GM23248 (cell line): ENCODE data around the gene RPRD1B. TPM values are rescaled to one million over a fixed set of nuclear protein-coding genes. Genes with fewer than 3 reads are reported as not detected.
A peak's percentile ranks its signal among the peaks of the same experiment; 100 is the strongest.

Source experiments
- DNase-seq: peaks from one replicate; pipeline ENCODE4 v3.0.0-alpha.2; 2015
- H2AFZ ChIP-seq: fragments of 200-600 bp; sonication (generic); 2 replicates; pipeline ENCODE4 v1.6.1; 2016; ENCODE audit warnings: antibody characterized with exemption
- H3F3A ChIP-seq: fragments of 200-600 bp; sonication (generic); 2 replicates; pipeline ENCODE4 v1.6.1; 2016; ENCODE audit warnings: mild to moderate bottlenecking, antibody characterized with exemption, mixed run types; ENCODE audit not compliant: insufficient read depth
- H3K27ac ChIP-seq: fragments of 200-600 bp; sonication (generic); 2 replicates; pipeline ENCODE4 v1.5.1; 2016; ENCODE audit warnings: mild to moderate bottlenecking
- H3K27me3 ChIP-seq: fragments of 200-600 bp; sonication (generic); replicated peaks from 2 replicates; pipeline ENCODE4 v1.6.1; 2016; ENCODE audit warnings: mild to moderate bottlenecking; ENCODE audit not compliant: insufficient read depth
- H3K36me3 ChIP-seq: fragments of 200-600 bp; sonication (generic); 2 replicates; pipeline ENCODE4 v1.6.1; 2016; ENCODE audit warnings: low read depth, mild to moderate bottlenecking
- H3K4me1 ChIP-seq: fragments of 200-600 bp; sonication (generic); 2 replicates; pipeline ENCODE4 v1.6.1; 2016; ENCODE audit warnings: mild to moderate bottlenecking; ENCODE audit not compliant: insufficient read depth
- H3K4me2 ChIP-seq: fragments of 200-600 bp; sonication (generic); one replicate; pipeline ENCODE4 v1.6.1; 2016; ENCODE audit warnings: mild to moderate bottlenecking; ENCODE audit not compliant: unreplicated experiment
- H3K4me3 ChIP-seq: fragments of 200-600 bp; sonication (generic); 2 replicates; pipeline ENCODE4 v1.5.1; 2016; ENCODE audit warnings: mild to moderate bottlenecking
- H3K79me2 ChIP-seq: fragments of 200-600 bp; sonication (generic); 2 replicates; pipeline ENCODE4 v1.6.1; 2016; ENCODE audit warnings: mild to moderate bottlenecking; ENCODE audit not compliant: insufficient read depth
- H3K9ac ChIP-seq: fragments of 200-600 bp; sonication (generic); 2 replicates; pipeline ENCODE4 v1.6.1; 2016; ENCODE audit warnings: mild to moderate bottlenecking
- H3K9me2 ChIP-seq: fragments of 200-600 bp; sonication (generic); 2 replicates; pipeline ENCODE4 v1.6.1; 2016; ENCODE audit warnings: mixed run types, mild to moderate bottlenecking, moderate library complexity; ENCODE audit not compliant: insufficient read depth
- H3K9me3 ChIP-seq: fragments of 200-600 bp; sonication (generic); one replicate; pipeline ENCODE4 v1.6.1; 2017; ENCODE audit warnings: low read depth
- H4K20me1 ChIP-seq: fragments of 200-600 bp; sonication (generic); 2 replicates; pipeline ENCODE4 v1.6.0; 2016; ENCODE audit not compliant: insufficient read depth
- EZH2 ChIP-seq: fragments of 200-600 bp; sonication (generic); IDR thresholded peaks from 2 replicates; pipeline ENCODE4 v1.6.1; 2018; ENCODE audit warnings: antibody characterized with exemption, mild to moderate bottlenecking; ENCODE audit not compliant: insufficient read depth, poor library complexity, severe bottlenecking
- EZH2phosphoT487 ChIP-seq: fragments of 200-600 bp; sonication (generic); IDR thresholded peaks from 2 replicates; pipeline ENCODE4 v1.6.1; 2018; ENCODE audit warnings: antibody characterized with exemption, moderate library complexity, mild to moderate bottlenecking, low read depth; ENCODE audit not compliant: insufficient read depth
- WGBS, 2 experiments: methylation state at CpG; one replicate each; pipeline ENCODE4 v1.1.6; 2015 to 2017; ENCODE audit warnings: low lambda C conversion rate in 2 of 2, low coverage in 1 of 2; ENCODE audit errors: missing lambda C conversion rate in 2 of 2; 5-methylcytosine and 5-hydroxymethylcytosine counted together
- in situ Hi-C: fragments of 300-500 bp; cut with MboI; formaldehyde crosslinking; loops from 2 replicates; pipeline ENCODE4 v1.15.0; 2020
- polyA plus RNA-seq: library from polyadenylated mRNA; unstranded; fragments of >200 nt; fragmentation: Nextera tagmentation; extraction: Ambion mirVana; gene quantifications from 2 replicates; pipeline ENCODE4 v1.2.1, GENCODE V29; 2016
- total RNA-seq: library from RNA; depleted of rRNA; stranded (reverse); fragments of >200 nt; shearing (Covaris generic); gene quantifications from 2 replicates; pipeline ENCODE4 v1.2.3, GENCODE V29; 2014

The RPRD1B gene
- total and polyA plus RNA-seq, 2 experiments from 2014 or later: 13.5 to 15.6 TPM

GRCh38 chr20:37994512-37994911, 39.0 kb upstream of the RPRD1B start:
- peaks cover 16% of the 10 kb centered on the region; the same call in 1 of the 2 replicates for H3F3A ChIP-seq
- no peak overlapping the region for H3K27ac ChIP-seq
- no peaks in the 10 kb centered on the region for H3K9me3 ChIP-seq
- H3K4me2 ChIP-seq: no peak overlapping the region
- peaks cover 11% of the 10 kb centered on the region; the same call in 1 of the 2 replicates for H3K36me3 ChIP-seq
- H2AFZ ChIP-seq: no peak overlapping the region
- in situ Hi-C loops: loop anchor here (25.0 kb wide), 1 partner anchor 732 kb away; the partner anchor contains the start of gene GHRH
- DNase-seq: peak; percentile 18
- WGBS, 2 experiments: 88 to 89% methylated on average over 4 of the region's 4 CpGs
- peaks cover 31% of the 10 kb centered on the region for H3K4me1 ChIP-seq
- no peaks in the 10 kb centered on the region for H3K79me2 ChIP-seq
- no peak overlapping the region for H3K9ac ChIP-seq
- no peaks in the 10 kb centered on the region for H3K27me3 ChIP-seq
- H3K9me2 ChIP-seq: no peaks in the 10 kb centered on the region
- TF ChIP-seq EZH2phosphoT487 (no peak), EZH2 (no peak)
- no peak overlapping the region for H3K4me3 ChIP-seq
- no peaks in the 10 kb centered on the region for H4K20me1 ChIP-seq

GRCh38 chr20:37995856-37996605, 37.5 kb upstream of the RPRD1B start:
- TF ChIP-seq EZH2 (no peak), EZH2phosphoT487 (no peak)
- WGBS, 2 experiments: 93 to 96% methylated on average over 9 of the region's 9 CpGs
- H3F3A ChIP-seq: peaks cover 24% of the 10 kb centered on the region
- H3K36me3 ChIP-seq: peaks cover 11% of the 10 kb centered on the region; the same call in 1 of the 2 replicates
- H3K4me3 ChIP-seq: no peak overlapping the region
- no peaks in the 10 kb centered on the region for H3K9me2 ChIP-seq
- no peaks in the 10 kb centered on the region for H3K27me3 ChIP-seq
- no peak overlapping the region for H3K4me2 ChIP-seq
- no peak overlapping the region for H2AFZ ChIP-seq
- H3K27ac ChIP-seq: no peak overlapping the region
- H3K9ac ChIP-seq: no peak overlapping the region
- no peaks in the 10 kb centered on the region for H4K20me1 ChIP-seq
- peaks cover 23% of the 10 kb centered on the region for H3K4me1 ChIP-seq
- DNase-seq: no peak
- H3K9me3 ChIP-seq: no peaks in the 10 kb centered on the region
- H3K79me2 ChIP-seq: no peaks in the 10 kb centered on the region
- in situ Hi-C loops: loop anchor here (5.0 to 25.0 kb wide), 2 partner anchors 429 to 734 kb away; partner anchors contain the start of gene GHRH

- Histone ChIP-seq H2AFZ (no peak overlapping the region), H3K9me3 (no peaks in the 10 kb centered on the region), H3F3A (peaks cover 29% of the 10 kb centered on the region), H3K9me2 (no peaks in the 10 kb centered on the region), H3K4me2 (no peak overlapping the region), H3K4me3 (no peak overlapping the region), H4K20me1 (no peaks in the 10 kb centered on the region), H3K27me3 (no peaks in the 10 kb centered on the region), H3K9ac (no peak overlapping the region), H3K27ac (no peak overlapping the region), H3K4me1 (peaks cover 27% of the 10 kb centered on the region), H3K79me2 (no peaks in the 10 kb centered on the region), H3K36me3 (peaks cover 11% of the 10 kb centered on the region; the same call in 1 of the 2 replicates)
- in situ Hi-C loops: loop anchor here (5.0 to 25.0 kb wide), 2 partner anchors 430 to 735 kb away; partner anchors contain the start of gene GHRH
- no peak for DNase-seq
- no peak for TF ChIP-seq EZH2phosphoT487
- TF ChIP-seq EZH2: no peak
- 75 to 79% methylated on average over 3 of the region's 3 CpGs for WGBS, 2 experiments
Observed at GRCh38 chr20:37997516-37997915, 36.0 kb upstream of the RPRD1B start.

GRCh38 chr20:37999526-38000263, 33.9 kb upstream of the RPRD1B start:
- Histone ChIP-seq H3K4me3 (no peak overlapping the region), H3K27ac (no peak overlapping the region), H3K4me1 (peaks cover 16% of the 10 kb centered on the region), H3K9me3 (no peaks in the 10 kb centered on the region), H3K9ac (no peak overlapping the region), H3K36me3 (peaks cover 11% of the 10 kb centered on the region; the same call in 1 of the 2 replicates), H3K27me3 (no peaks in the 10 kb centered on the region), H3K4me2 (no peak overlapping the region), H2AFZ (no peak overlapping the region), H3F3A (peaks cover 34% of the 10 kb centered on the region), H3K9me2 (no peaks in the 10 kb centered on the region), H3K79me2 (no peaks in the 10 kb centered on the region), H4K20me1 (no peaks in the 10 kb centered on the region)
- no peak for TF ChIP-seq EZH2phosphoT487
- TF ChIP-seq EZH2: no peak
- no peak for DNase-seq
- 96 to 97% methylated on average over 15 of the region's 15 CpGs for whole genome bisulfite sequencing, 2 experiments
- in situ Hi-C loops: loop anchor here (5.0 to 25.0 kb wide), 2 partner anchors 432 to 737 kb away; partner anchors contain the start of gene GHRH
